ENCODE results near the gene GALNT17.

GRCh38 chr7:71343039-71343438, 211.1 kb downstream of the GALNT17 start:
- TF ChIP-seq, protein P1, sequence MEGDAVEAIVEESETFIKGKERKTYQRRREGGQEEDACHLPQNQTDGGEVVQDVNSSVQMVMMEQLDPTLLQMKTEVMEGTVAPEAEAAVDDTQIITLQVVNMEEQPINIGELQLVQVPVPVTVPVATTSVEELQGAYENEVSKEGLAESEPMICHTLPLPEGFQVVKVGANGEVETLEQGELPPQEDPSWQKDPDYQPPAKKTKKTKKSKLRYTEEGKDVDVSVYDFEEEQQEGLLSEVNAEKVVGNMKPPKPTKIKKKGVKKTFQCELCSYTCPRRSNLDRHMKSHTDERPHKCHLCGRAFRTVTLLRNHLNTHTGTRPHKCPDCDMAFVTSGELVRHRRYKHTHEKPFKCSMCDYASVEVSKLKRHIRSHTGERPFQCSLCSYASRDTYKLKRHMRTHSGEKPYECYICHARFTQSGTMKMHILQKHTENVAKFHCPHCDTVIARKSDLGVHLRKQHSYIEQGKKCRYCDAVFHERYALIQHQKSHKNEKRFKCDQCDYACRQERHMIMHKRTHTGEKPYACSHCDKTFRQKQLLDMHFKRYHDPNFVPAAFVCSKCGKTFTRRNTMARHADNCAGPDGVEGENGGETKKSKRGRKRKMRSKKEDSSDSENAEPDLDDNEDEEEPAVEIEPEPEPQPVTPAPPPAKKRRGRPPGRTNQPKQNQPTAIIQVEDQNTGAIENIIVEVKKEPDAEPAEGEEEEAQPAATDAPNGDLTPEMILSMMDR (IDR thresholded peaks at IDR 0.05) = no peak
- TF ChIP-seq POLR2A (IDR thresholded peaks at IDR 0.05) = no peak

Data from prostate gland (tissue), 2 donors.